Hematopoietic multipotent progenitor cell treated with erythropoietin and hydrocortisone succinate and interleukin-3 and kit ligand, for 17 days (in vitro differentiated cells): ENCODE results near the gene LRFN4.

Experiments
- DNase-seq: peaks from one replicate; pipeline ENCODE4 v3.0.0-alpha.2; 2015; ENCODE audit warnings: low spot score

The LRFN4 gene

GRCh38 chr11:66889960-66890359, 33.1 kb downstream of the LRFN4 start:
- DNase-seq: no peak

- peak; percentile 95 for DNase-seq
Observed at GRCh38 chr11:66891851-66892660, 35.2 kb downstream of the LRFN4 start.

- no peak for DNase-seq
Observed at GRCh38 chr11:66892911-66893310, 36.0 kb downstream of the LRFN4 start.

- no peak for DNase-seq
Observed at GRCh38 chr11:66894141-66894540, 37.3 kb downstream of the LRFN4 start.

GRCh38 chr11:66901964-66902390, 45.1 kb downstream of the LRFN4 start:
- no peak for DNase-seq

- DNase-seq: no peak
Observed at GRCh38 chr11:66902486-66903177, 45.8 kb downstream of the LRFN4 start.

GRCh38 chr11:66904055-66904454, 47.2 kb downstream of the LRFN4 start:
- DNase-seq: no peak

- DNase-seq: no peak
Observed at GRCh38 chr11:66904561-66904960, 47.7 kb downstream of the LRFN4 start.

GRCh38 chr11:66904981-66905521, 48.2 kb downstream of the LRFN4 start:
- DNase-seq: no peak

GRCh38 chr11:66905631-66906030, 48.8 kb downstream of the LRFN4 start:
- DNase-seq: no peak

- DNase-seq: no peak
Observed at GRCh38 chr11:66906061-66906733, 49.3 kb downstream of the LRFN4 start.

GRCh38 chr11:66907751-66908630, 51.1 kb downstream of the LRFN4 start:
- DNase-seq: peak; percentile 78

- DNase-seq: peak; percentile 36
Observed at GRCh38 chr11:66909181-66909580, 52.3 kb downstream of the LRFN4 start.

- DNase-seq: no peak
Observed at GRCh38 chr11:66910016-66910415, 53.2 kb downstream of the LRFN4 start.
